IMR-90 (cell line): ENCODE measurements around the gene MAD2L2. TPM values are rescaled to one million over a fixed set of nuclear protein-coding genes. Genes with fewer than 3 reads are reported as not detected.

Source experiments
- ATAC-seq: fragments of 200-7000 bp; cut with Tn5 transposase; 2 replicates; pipeline ENCODE4 v1.9.1; 2020; ENCODE audit warnings: low read depth, mild to moderate bottlenecking, moderate library complexity
- BruUV-seq: library from RNA; stranded (reverse); fragments of 400-500 nt; replicated peaks from 2 replicates; lab custom pipeline; 2021; lab: Mats Ljungman, UMichigan
- CTCF ChIA-PET: fragments of 300-600 bp; formaldehyde crosslinking; extraction: SDS; loops from one replicate; lab custom pipeline; 2021; ENCODE audit warnings: antibody characterized with exemption; lab: Yijun Ruan, JAX
- POLR2A ChIA-PET: fragments of 300-600 bp; sonication (Branson Sonifier 250); formaldehyde crosslinking; loops from one replicate; lab custom pipeline; 2022; ENCODE audit warnings: antibody characterized with exemption; ENCODE audit not compliant: unreplicated experiment; lab: Charles Lee
- DNase-seq: peaks from one replicate; pipeline ENCODE4 v3.0.0; 2013
- H2AFZ ChIP-seq: replicated peaks from 2 replicates; pipeline ENCODE3; 2013; ENCODE audit warnings: low read length, mild to moderate bottlenecking; ENCODE audit not compliant: poor library complexity
- H2AK5ac ChIP-seq: 2 replicates; pipeline ENCODE4 v1.6.1; 2013; ENCODE audit warnings: low read depth, low read length, inconsistent platforms
- H2AK9ac ChIP-seq: replicated peaks from 2 replicates; pipeline ENCODE3; 2013; ENCODE audit warnings: mild to moderate bottlenecking, low read depth, low read length, moderate library complexity; ENCODE audit not compliant: poor library complexity
- H2BK120ac ChIP-seq: 2 replicates; pipeline ENCODE4 v1.6.1; 2013; ENCODE audit warnings: low read depth, low read length, inconsistent platforms
- H2BK15ac ChIP-seq: 3 replicates; pipeline ENCODE4 v1.6.1; 2013; ENCODE audit warnings: low read depth, low read length, inconsistent platforms
- H2BK20ac ChIP-seq: 2 replicates; pipeline ENCODE4 v1.6.1; 2013; ENCODE audit warnings: low read depth, mild to moderate bottlenecking, inconsistent platforms, low read length, moderate library complexity
- H2BK5ac ChIP-seq: 2 replicates; pipeline ENCODE4 v1.6.1; 2013; ENCODE audit warnings: mild to moderate bottlenecking, low read depth, low read length, inconsistent platforms; ENCODE audit not compliant: poor library complexity, severe bottlenecking
- H3K14ac ChIP-seq: replicated peaks from 2 replicates; pipeline ENCODE4 v1.6.1; 2013; ENCODE audit warnings: low read depth, low read length, inconsistent platforms
- H3K18ac ChIP-seq: 2 replicates; pipeline ENCODE4 v1.6.1; 2013; ENCODE audit warnings: low read depth, low read length, control low read depth
- H3K23ac ChIP-seq: 2 replicates; pipeline ENCODE4 v1.6.1; 2013; ENCODE audit warnings: low read depth, low read length, inconsistent platforms
- H3K27ac ChIP-seq: 2 replicates; pipeline ENCODE4 v1.5.1; 2013; ENCODE audit warnings: mild to moderate bottlenecking, control low read depth, low read length; ENCODE audit not compliant: insufficient read depth
- H3K27me3 ChIP-seq: 2 replicates; pipeline ENCODE4 v1.6.1; 2013; ENCODE audit warnings: low read length; ENCODE audit not compliant: control insufficient read depth, insufficient read depth
- H3K36me3 ChIP-seq: 2 replicates; pipeline ENCODE4 v1.6.1; 2013; ENCODE audit warnings: low read length, mixed read lengths; ENCODE audit not compliant: control insufficient read depth, insufficient read depth
- H3K4ac ChIP-seq: 2 replicates; pipeline ENCODE4 v1.6.1; 2013; ENCODE audit warnings: low read depth, low read length, inconsistent platforms
- H3K4me1 ChIP-seq: 2 replicates; pipeline ENCODE4 v1.6.1; 2013; ENCODE audit warnings: low read length, mixed read lengths; ENCODE audit not compliant: control insufficient read depth, insufficient read depth
- H3K4me2 ChIP-seq: 2 replicates; pipeline ENCODE4 v1.6.1; 2013; ENCODE audit warnings: low read depth, mild to moderate bottlenecking, control low read depth, low read length, moderate library complexity
- H3K4me3 ChIP-seq: 2 replicates; pipeline ENCODE4 v1.5.1; 2013; ENCODE audit warnings: low read depth, mild to moderate bottlenecking, control low read depth, low read length, moderate library complexity; ENCODE audit not compliant: insufficient read depth
- H3K56ac ChIP-seq: 2 replicates; pipeline ENCODE4 v1.6.1; 2013; ENCODE audit warnings: low read length, inconsistent platforms; ENCODE audit not compliant: insufficient read depth; ENCODE audit errors: extremely low read depth
- H3K79me1 ChIP-seq, 2 experiments: 2 replicates each; pipeline ENCODE4 v1.6.1; 2013; ENCODE audit warnings: low read length in 2 of 2, inconsistent platforms in 1 of 2, low read depth in 1 of 2
- H3K9ac ChIP-seq: 2 replicates; pipeline ENCODE4 v1.6.1; 2013; ENCODE audit warnings: low read depth, low read length, control low read depth
- H3K9me1 ChIP-seq: 2 replicates; pipeline ENCODE4 v1.6.1; 2013; ENCODE audit warnings: low read length, inconsistent platforms; ENCODE audit not compliant: insufficient read depth
- H3K9me3 ChIP-seq: 2 replicates; pipeline ENCODE4 v1.6.1; 2013; ENCODE audit warnings: low read length; ENCODE audit not compliant: control insufficient read depth, insufficient read depth
- H4K20me1 ChIP-seq: 2 replicates; pipeline ENCODE4 v1.6.1; 2013; ENCODE audit warnings: low read length, inconsistent platforms; ENCODE audit not compliant: insufficient read depth
- H4K5ac ChIP-seq: 2 replicates; pipeline ENCODE4 v1.6.1; 2013; ENCODE audit warnings: mild to moderate bottlenecking, low read depth, low read length, control low read depth
- H4K8ac ChIP-seq, 2 experiments: 2 replicates each; pipeline ENCODE4 v1.6.1; 2013; ENCODE audit warnings: low read depth in 2 of 2, low read length in 2 of 2, control low read depth in 1 of 2, inconsistent platforms in 1 of 2
- H4K91ac ChIP-seq: 2 replicates; pipeline ENCODE4 v1.6.1; 2013; ENCODE audit warnings: low read depth, low read length, inconsistent platforms; ENCODE audit not compliant: insufficient read depth
- CEBPB ChIP-seq: IDR thresholded peaks from 2 replicates; pipeline ENCODE4 v1.6.1; 2012; ENCODE audit warnings: low read depth, low read length, improper control_type of control experiment
- ELK1 ChIP-seq: fragments of 150-350 bp; IDR thresholded peaks from 2 replicates; pipeline ENCODE4 v1.6.1; 2016; ENCODE audit warnings: low read depth, mild to moderate bottlenecking, low read length, moderate library complexity, borderline replicate concordance
- FOS ChIP-seq: fragments of 150-350 bp; IDR thresholded peaks from 2 replicates; pipeline ENCODE4 v1.6.1; 2016; ENCODE audit warnings: low read depth, low read length
- MXI1 ChIP-seq: IDR thresholded peaks from 2 replicates; pipeline ENCODE4 v1.6.1; 2012; ENCODE audit warnings: low read depth, mild to moderate bottlenecking, low read length, moderate library complexity, borderline replicate concordance
- RCOR1 ChIP-seq: IDR thresholded peaks from 2 replicates; pipeline ENCODE4 v1.6.1; 2012; ENCODE audit warnings: mild to moderate bottlenecking, low read length, improper control_type of control experiment; ENCODE audit not compliant: insufficient replicate concordance
- USF2 ChIP-seq: fragments of 150-350 bp; IDR thresholded peaks from 2 replicates; pipeline ENCODE4 v1.6.1; 2017; ENCODE audit warnings: mild to moderate bottlenecking, antibody characterized with exemption, low read length, low read depth
- WGBS, 2 experiments: methylation state at CpG; one replicate each; pipeline versions ENCODE4 v1.1.5 to v1.1.7; 2013; ENCODE audit warnings: missing lambda C conversion rate in 2 of 2; ENCODE audit not compliant: insufficient read length in 1 of 2; ENCODE audit errors: extremely low coverage in 2 of 2; 5-methylcytosine and 5-hydroxymethylcytosine counted together
- dilution Hi-C: fragments of 300-500 bp; cut with HindIII; formaldehyde crosslinking; loops from one replicate; pipeline ENCODE4 v1.14.3; 2018; ENCODE audit warnings: low sequenced_read_pairs; ENCODE audit not compliant: unreplicated experiment
- in situ Hi-C: fragments of 300-500 bp; cut with MboI; formaldehyde crosslinking; loops from 3 replicates; pipeline ENCODE4 v1.14.3; 2019; ENCODE audit warnings: low sequenced_read_pairs, inconsistent platforms, mixed read lengths
- intact Hi-C: fragments of 100-400 bp; cut with micrococcal nuclease; formaldehyde crosslinking; loops from 2 replicates; pipeline ENCODE4 v1.10.0; 2022
- polyA plus RNA-seq, 3 experiments: library from polyadenylated mRNA; depleted of rRNA; stranded (reverse); fragments of >200 nt; gene quantifications; 2 replicates each; pipeline ENCODE4 v1.2.3, GENCODE V29; 2012; ENCODE audit warnings: low replicate concordance in 1 of 3
- total RNA-seq: library from RNA; depleted of rRNA; stranded (reverse); fragments of >200 nt; gene quantifications from 2 replicates; pipeline ENCODE4 v1.2.3, GENCODE V29; 2012

MAD2L2 gene
- total and polyA plus RNA-seq, 2 of the 4 experiments (the other 2 are of a cell fraction): 44.6 to 70.9 TPM

- POLR2A ChIA-PET: no interaction called here
- dilution Hi-C loops: no loop called here
- BruUV-seq: no TSS peak
- Histone ChIP-seq H3K9ac (no peak overlapping the region), H3K18ac (no peak overlapping the region), H3K27ac (no peak overlapping the region), H4K20me1 (no peaks in the 10 kb centered on the region), H3K4me3 (no peak overlapping the region), H3K56ac (no peak overlapping the region), H3K27me3 (peaks cover 74% of the 10 kb centered on the region), H4K5ac (no peak overlapping the region), H3K4me2 (no peak overlapping the region), H3K9me3 (no peaks in the 10 kb centered on the region), H2AK5ac (no peak overlapping the region), H3K9me1 (peaks cover 4% of the 10 kb centered on the region), H2BK5ac (no peak overlapping the region), H2BK120ac (no peak overlapping the region), H3K23ac (no peak overlapping the region), H3K36me3 (no peaks in the 10 kb centered on the region), H2BK15ac (no peak overlapping the region), H3K4ac (no peak overlapping the region), H4K91ac (no peak overlapping the region), H2AFZ (no peak overlapping the region), H2AK9ac (no peak overlapping the region), H3K79me1 (no peaks in the 10 kb centered on the region), H3K14ac (no peak overlapping the region), H3K4me1 (no peaks in the 10 kb centered on the region; the same call in 1 of the 2 replicates), H4K8ac (no peak overlapping the region), H2BK20ac (no peak overlapping the region)
- no peak for TF ChIP-seq ELK1
- no peak for TF ChIP-seq MXI1
- TF ChIP-seq CEBPB: no peak
- no peak for TF ChIP-seq RCOR1
- no peak for TF ChIP-seq FOS
- TF ChIP-seq USF2: no peak
- ATAC-seq (no peak), DNase-seq (no peak)
- in situ Hi-C loops: no loop called here
- CTCF ChIA-PET: interaction anchor here (1.4 kb wide), 1 partner anchor 11 kb away, joined by 3 read pairs; no protein-coding TSS in a partner anchor
- intact Hi-C loops: no loop called here
- 25% methylated on average over 15 of the region's 34 CpGs; no CpG with 5 or more reads in 1 of the 2 experiments for WGBS, 2 experiments
Measured at GRCh38 chr1:11700601-11701467, 19.9 kb upstream of the MAD2L2 start.
